PFSK-1 (cell line): ENCODE data around the gene CCDC121.

Experiments used
- FOXP2 ChIP-seq: optimal IDR thresholded peaks from 2 replicates; pipeline ENCODE3; 2011; ENCODE audit warnings: borderline replicate concordance, control low read depth, inconsistent platforms; ENCODE audit not compliant: insufficient read depth; ENCODE audit errors: extremely low read length, extremely low read depth
- POLR2AphosphoS5 ChIP-seq: IDR thresholded peaks from 2 replicates; pipeline ENCODE4 v1.6.1; 2012; ENCODE audit warnings: low read depth, mild to moderate bottlenecking, control low read depth, low read length, moderate library complexity
- SIN3A ChIP-seq: IDR thresholded peaks from 2 replicates; pipeline ENCODE4 v1.6.1; 2012; ENCODE audit warnings: mild to moderate bottlenecking, low read length, moderate library complexity, borderline replicate concordance; ENCODE audit not compliant: insufficient read depth
- TAF1 ChIP-seq: IDR thresholded peaks from 2 replicates; pipeline ENCODE4 v1.6.1; 2012; ENCODE audit warnings: low read length, control low read depth, borderline replicate concordance; ENCODE audit not compliant: insufficient read depth
- TF ChIP-seq, protein P1 (sequence below), 2 experiments: IDR thresholded peaks; 2 replicates each; pipeline versions ENCODE4 v1.6.1 to v1.8.0; 2011 to 2012; ENCODE audit warnings: low read depth in 2 of 2, low read length in 2 of 2, control low read depth in 1 of 2, inconsistent platforms in 1 of 2, mild to moderate bottlenecking in 1 of 2, moderate library complexity in 1 of 2; ENCODE audit not compliant: insufficient read depth in 1 of 2

Gene CCDC121

DNA sequence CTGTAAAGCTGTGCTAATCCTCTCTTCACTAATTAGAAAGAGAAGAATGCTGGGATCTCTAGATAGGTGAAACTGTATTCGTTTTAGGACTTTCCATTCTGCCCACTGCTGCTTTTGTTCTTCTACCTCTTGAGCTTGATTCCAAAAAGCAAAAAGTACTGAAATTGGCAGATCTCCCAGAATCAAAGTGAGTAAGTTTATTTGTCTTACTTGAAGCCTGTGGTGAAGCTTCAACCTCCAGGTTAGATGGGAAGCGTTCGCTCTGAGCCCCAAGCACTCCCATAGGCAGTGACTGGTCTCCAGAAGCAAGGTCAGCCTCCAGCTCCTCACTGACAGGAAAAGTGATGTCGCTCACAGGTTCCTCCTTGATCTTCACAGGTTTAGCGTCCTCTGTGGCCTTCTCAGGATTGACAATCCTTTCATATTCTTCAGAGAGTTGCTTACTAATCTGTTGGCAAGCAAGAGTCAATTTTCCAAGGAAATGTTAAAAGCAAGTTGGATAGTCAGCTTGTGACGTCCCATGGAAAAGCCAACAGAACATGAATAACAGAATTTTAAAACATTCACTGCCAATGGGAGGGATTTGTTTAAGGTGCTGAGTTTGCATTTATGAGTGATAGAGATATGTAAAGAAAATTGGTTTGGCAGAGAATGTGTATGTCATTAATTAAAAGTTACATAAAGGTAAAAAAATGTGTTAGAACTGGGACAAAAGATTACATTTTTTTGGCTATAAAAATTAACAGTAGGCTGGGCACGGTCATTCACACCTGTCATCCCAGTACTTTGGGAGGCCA is 26.5 kb upstream of the CCDC121 start:
- TF ChIP-seq POLR2AphosphoS5: no peak
- TF ChIP-seq FOXP2: no peak

- TF ChIP-seq POLR2AphosphoS5 (no peak), FOXP2 (no peak), TAF1 (no peak), SIN3A (no peak)
- TF ChIP-seq, protein P1, sequence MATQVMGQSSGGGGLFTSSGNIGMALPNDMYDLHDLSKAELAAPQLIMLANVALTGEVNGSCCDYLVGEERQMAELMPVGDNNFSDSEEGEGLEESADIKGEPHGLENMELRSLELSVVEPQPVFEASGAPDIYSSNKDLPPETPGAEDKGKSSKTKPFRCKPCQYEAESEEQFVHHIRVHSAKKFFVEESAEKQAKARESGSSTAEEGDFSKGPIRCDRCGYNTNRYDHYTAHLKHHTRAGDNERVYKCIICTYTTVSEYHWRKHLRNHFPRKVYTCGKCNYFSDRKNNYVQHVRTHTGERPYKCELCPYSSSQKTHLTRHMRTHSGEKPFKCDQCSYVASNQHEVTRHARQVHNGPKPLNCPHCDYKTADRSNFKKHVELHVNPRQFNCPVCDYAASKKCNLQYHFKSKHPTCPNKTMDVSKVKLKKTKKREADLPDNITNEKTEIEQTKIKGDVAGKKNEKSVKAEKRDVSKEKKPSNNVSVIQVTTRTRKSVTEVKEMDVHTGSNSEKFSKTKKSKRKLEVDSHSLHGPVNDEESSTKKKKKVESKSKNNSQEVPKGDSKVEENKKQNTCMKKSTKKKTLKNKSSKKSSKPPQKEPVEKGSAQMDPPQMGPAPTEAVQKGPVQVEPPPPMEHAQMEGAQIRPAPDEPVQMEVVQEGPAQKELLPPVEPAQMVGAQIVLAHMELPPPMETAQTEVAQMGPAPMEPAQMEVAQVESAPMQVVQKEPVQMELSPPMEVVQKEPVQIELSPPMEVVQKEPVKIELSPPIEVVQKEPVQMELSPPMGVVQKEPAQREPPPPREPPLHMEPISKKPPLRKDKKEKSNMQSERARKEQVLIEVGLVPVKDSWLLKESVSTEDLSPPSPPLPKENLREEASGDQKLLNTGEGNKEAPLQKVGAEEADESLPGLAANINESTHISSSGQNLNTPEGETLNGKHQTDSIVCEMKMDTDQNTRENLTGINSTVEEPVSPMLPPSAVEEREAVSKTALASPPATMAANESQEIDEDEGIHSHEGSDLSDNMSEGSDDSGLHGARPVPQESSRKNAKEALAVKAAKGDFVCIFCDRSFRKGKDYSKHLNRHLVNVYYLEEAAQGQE (IDR thresholded peaks at IDR 0.05; ENCODE audit: insufficient read depth in 1 of 2, low read depth in 2 of 2, low read length in 2 of 2): no peak
These were observed 24.6 kb upstream of the CCDC121 start for GRCh38 chr2:27653397-27653796.

- no peak for TF ChIP-seq POLR2AphosphoS5
- TF ChIP-seq TAF1: no peak
- TF ChIP-seq, protein P1 (IDR thresholded peaks at IDR 0.05; ENCODE audit: insufficient read depth in 1 of 2, low read depth in 2 of 2, low read length in 2 of 2): no peak
- no peak for TF ChIP-seq FOXP2
- TF ChIP-seq SIN3A: no peak
These were observed 24.0 kb upstream of the CCDC121 start for GRCh38 chr2:27652790-27653189.

DNA sequence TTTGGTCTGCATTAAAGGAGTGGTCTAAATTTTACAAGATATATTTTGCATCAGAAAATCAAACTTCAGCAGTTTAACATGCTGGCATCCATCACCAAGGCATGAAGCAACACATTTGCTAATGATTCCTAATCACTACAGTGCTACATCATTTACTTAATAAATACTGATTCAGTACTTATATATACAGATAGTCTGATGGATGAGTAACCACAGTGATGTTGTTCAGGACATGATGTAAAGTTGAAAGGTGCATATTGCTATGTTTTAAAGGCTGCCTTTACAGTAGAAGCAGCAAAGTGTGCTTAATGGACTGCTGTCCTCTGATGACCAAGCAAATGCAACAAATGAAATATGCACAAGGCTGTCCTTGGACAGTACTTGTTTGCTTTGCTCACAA is 23.5 kb upstream of the CCDC121 start:
- TF ChIP-seq, protein P1 (IDR thresholded peaks at IDR 0.05; ENCODE audit: insufficient read depth in 1 of 2, low read depth in 2 of 2, low read length in 2 of 2): no peak
- no peak for TF ChIP-seq SIN3A
- TF ChIP-seq FOXP2: no peak
- no peak for TF ChIP-seq TAF1
- TF ChIP-seq POLR2AphosphoS5: no peak

- TF ChIP-seq, protein P1 (IDR thresholded peaks at IDR 0.05; ENCODE audit: insufficient read depth in 1 of 2, low read depth in 2 of 2, low read length in 2 of 2): no peak
- TF ChIP-seq FOXP2: no peak
- TF ChIP-seq TAF1: no peak
- TF ChIP-seq POLR2AphosphoS5: no peak
- TF ChIP-seq SIN3A: no peak
These were observed 22.2 kb upstream of the CCDC121 start for GRCh38 chr2:27651056-27651455.
